GM11168 (cell line): ENCODE data around the gene FAM53A.

Source experiments
- in situ Hi-C: fragments of 300-500 bp; cut with MboI; formaldehyde crosslinking; loops from one replicate; pipeline ENCODE4 v1.12.0; 2022; ENCODE audit warnings: low sequenced_read_pairs; ENCODE audit not compliant: unreplicated experiment

FAM53A gene

DNA sequence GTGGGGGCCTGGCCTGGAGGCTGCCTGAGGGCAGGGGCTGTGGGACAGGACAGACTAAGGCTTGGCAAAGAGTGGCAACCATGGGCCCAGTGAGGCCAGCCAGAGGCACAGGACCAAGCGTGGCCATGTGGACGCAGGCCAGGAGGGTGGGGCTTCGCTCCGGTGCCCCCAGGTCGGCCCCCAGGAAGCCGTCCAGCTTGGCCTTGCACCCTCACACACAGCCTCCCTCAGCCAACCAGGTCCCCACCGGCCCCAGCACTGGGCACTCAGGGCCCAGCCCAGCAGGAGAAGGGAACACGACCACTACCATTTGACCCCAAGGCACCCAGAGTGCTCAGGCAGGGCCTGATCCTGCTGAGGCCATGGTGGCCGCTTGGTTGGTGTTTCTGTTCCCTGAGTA lies 57.2 kb downstream of the FAM53A start:
- in situ Hi-C loops = no loop called here

DNA sequence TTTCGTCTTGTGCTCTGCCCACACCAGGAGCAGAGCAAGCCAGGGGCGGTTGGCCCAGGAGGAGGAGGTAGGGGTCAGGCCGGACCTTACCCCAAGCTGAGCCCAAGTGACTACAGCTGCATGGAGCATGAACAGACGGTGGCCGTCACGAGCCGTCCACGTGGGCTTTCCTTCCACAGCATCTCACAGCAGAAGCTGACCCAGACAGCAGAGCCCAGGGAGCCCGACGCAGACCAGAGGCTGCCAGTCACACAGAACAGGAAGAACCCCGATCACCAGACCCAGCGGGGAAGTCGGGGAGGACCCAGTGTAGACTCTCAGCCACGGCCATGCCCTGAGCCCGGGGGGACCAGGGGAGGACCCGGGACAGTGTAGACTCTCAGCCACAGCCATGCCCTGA lies 58.0 kb downstream of the FAM53A start:
- in situ Hi-C loops = no loop called here

DNA sequence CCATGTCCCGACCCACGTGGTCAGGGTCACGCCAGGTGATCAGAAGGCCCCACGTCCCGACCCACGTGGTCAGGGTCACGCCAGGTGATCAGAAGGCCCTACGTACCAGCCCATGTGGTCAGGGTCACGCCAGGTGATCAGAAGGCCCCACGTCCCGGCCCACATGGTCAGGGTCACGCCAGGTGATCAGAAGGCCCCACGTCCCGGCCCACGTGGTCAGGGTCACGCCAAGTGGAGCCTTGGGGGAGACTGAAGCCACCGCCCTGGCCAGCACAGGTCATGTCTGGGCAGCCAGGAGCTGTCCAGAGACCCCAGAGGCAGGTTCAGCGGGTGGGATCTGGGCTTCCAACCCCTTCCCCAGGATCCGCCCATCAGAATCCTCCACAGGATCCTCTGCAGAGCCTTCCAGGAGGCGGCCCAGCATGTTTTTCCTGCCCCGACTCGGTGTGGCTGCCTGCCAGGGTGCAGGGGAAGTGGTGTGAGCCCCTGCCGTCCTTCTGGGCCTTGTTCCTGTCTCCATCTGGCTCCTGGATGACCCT lies 58.4 kb downstream of the FAM53A start:
- in situ Hi-C loops = no loop called here

DNA sequence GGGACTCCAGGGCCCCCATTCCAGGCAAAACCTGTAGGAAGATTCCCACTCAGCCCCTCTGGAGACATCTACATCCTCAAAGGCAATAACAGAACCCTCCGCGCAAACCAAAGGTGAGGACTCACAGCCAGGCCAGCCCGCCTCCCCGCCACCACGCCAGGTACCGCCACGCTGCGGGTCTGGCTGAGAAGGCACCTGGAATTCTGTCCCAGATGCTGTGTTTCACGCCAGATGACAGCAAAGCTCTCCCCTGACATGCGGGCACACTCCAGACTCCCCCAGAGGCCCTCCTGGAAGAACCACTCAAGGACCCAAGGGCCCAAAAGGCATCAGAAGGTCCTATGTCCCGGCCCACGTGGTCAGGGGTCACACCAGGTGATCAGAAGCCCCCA lies 59.6 kb downstream of the FAM53A start:
- in situ Hi-C loops = no loop called here

DNA sequence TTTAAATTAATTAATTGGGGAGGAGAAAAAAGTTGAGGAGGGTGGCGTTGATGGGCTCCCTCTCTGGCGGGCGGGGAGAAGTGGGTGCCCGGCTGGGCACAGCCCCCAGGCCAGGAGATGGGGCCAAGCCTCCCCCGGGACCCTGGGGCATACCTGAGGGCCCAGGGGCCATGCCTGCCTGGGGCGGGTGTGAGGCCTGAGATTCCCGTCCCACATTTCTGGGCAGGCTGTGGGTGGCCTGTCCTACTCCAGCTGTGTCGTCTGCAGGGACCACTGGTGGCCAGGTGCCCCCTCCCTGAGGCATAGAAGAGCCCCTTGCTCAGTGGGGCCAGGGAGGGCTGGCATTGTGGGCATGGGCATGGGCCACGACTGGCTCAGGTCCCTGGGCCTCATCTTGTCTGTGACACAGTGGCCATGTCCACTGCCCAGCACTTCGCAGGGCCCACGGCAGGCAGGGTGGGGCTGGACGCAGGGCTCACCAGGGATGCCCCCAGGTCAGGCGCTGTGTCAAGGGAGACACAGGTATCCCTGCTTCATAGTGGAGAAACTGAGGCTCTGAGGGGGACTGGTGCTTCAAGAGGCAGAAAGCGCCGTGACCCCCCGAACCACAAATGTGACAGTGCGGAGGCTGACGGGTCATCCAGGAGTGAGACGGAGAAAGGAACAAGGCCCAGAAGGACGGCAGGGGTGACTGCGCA lies 60.1 kb downstream of the FAM53A start:
- in situ Hi-C loops = no loop called here

DNA sequence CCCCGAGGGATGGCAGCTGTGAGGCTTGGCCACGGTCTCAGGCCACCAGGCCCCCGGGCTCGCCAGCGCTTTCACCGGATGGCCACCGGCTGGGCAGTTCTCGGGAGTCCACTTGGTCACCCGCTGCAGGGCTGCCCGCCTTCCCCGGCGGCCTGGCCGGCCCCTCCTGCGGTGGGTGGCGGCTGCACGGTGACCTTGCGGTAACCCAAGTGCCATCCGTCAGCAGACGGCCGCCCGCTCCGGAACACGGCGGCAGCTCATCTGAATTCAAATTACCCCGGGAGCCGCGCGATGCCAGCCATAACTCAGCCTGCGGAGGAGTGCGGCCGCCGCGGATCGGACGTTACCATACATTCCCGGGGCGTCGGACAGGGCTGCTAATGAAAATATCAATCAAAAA lies 60.7 kb downstream of the FAM53A start:
- in situ Hi-C loops = no loop called here

- in situ Hi-C loops = no loop called here
Observed at GRCh38 chr4:1622956-1623355, 61.2 kb downstream of the FAM53A start.

DNA sequence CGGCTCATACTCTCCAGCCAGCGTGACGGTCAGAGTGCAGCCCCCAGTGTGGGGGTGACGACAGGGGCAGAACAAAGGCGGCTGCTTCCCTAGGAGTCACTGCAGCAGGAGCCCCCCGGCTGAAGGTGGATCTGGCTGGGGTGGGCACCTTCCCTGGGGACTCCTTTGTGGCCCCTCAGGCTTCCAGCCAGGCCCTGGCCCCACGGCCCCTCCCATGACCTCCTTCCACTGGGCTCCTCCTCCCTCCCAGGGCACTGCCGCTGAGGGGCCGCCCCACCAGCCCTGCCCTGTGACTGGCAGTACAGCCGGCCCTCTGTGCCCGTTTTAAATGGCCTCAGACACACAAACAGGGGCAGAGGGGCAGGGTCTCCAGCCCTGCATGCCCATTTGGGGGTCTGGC lies 61.9 kb downstream of the FAM53A start:
- in situ Hi-C loops = no loop called here

GRCh38 chr4:1621526-1621925 lies 62.6 kb downstream of the FAM53A start:
- in situ Hi-C loops = no loop called here

DNA sequence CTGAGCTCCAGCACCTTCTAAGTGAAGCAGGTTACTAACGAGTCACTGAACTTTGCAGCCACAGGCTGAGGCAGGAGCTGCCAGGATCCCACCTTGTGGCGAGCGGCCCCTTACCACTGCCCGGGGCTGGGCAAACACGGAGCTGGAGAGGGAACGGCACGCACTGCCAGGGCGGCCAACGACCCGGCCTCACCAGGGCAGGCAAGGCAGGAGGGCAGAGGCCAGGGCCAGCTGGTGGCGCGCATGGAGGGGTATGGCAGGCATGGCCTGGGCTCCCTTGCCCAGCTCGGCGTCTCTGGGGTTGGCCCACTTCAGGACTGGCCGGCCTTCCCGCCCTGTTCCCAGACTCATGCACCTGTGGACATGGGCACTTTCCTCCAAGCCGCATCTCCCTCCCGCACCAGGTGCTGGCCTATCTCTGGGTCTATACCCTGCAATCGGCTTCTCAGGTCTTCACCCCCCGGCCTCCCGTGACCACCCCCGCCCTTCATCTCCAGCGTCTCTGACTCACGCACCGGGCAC lies 64.9 kb downstream of the FAM53A start:
- in situ Hi-C loops = no loop called here

- in situ Hi-C loops = no loop called here
Observed at GRCh38 chr4:1618438-1618837, 65.7 kb downstream of the FAM53A start.

DNA sequence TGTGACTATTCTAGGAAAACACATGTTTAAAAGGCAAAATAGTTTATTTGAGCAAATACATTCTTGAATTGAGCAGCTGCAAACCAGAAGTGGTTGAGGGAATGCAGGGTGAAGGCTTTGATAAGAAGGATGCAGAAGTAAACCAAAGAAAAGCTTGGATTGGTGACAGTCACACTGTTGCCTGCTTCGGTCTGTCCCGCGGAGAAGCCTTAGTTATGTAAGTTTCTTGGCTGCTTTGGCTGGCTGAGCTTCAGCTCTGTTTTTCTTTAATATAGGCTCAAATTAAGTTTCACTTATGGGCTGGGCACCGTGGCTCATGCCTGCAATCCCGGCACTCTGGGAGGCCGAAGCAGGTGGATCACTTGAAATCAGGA lies 67.6 kb downstream of the FAM53A start:
- in situ Hi-C loops = no loop called here

GRCh38 chr4:1615786-1616556 lies 68.1 kb downstream of the FAM53A start:
- in situ Hi-C loops = no loop called here

GRCh38 chr4:1614854-1615595 lies 69.1 kb downstream of the FAM53A start:
- in situ Hi-C loops = no loop called here

- in situ Hi-C loops = no loop called here
Observed at GRCh38 chr4:1614502-1614853, 69.6 kb downstream of the FAM53A start.

GRCh38 chr4:1614049-1614448 lies 70.1 kb downstream of the FAM53A start:
- in situ Hi-C loops = no loop called here

DNA sequence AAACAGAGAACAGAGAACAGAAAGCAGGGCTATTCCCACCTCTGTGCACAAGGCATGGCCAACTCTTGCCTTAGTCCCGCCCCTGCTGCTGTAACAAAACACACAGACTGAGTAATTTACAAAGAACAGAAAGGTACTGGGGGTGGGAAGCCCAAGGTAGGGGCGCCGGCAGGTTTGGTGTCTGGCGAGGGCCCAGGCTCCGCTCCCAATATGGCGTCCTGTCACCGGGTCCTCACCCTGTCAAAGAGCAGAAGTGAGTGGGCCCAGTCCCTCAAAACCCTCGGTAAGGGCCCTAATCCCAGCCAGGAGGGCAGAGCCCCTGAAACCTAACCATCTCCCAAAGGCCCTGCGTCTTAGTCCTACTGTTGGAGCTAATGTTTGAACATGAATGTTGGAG lies 71.0 kb downstream of the FAM53A start:
- in situ Hi-C loops = no loop called here

DNA sequence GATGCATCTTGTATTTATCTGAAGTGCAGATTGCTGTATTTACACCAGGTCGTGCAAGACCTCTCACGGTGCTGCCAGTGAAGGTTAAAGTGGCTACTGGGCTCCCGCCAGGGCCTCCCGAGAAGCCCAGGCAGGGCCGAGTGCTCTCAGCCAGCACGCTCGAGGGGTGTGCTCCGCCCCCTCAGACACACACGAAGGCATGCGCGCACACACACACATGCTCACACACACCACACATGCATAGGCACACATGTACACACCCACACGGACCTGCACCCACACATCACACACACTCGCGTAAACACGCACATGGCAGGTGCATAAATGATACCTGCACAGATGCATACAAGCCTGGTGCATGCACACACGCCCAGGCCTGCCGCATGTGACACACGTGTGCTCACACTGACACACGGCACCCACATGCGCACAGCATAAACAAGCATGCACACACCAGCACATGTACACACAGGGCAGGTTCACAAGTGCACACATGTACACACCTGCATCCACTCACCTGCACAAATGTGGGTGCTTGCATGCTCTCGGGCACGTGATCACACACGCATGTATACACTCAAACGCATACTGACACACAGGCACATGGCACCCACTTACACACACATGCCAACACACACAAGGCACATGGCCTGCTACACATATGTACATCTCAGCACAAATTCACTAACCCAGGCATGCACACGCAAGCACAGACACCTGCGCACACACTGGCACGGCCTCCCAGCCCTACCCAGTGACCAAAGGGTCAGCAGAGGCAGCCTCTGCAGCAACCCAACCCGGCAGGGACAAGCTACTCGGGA lies 71.6 kb downstream of the FAM53A start:
- in situ Hi-C loops = no loop called here

- in situ Hi-C loops = no loop called here
Observed at GRCh38 chr4:1611501-1611870, 72.6 kb downstream of the FAM53A start.

GRCh38 chr4:1610791-1611500 lies 73.2 kb downstream of the FAM53A start:
- in situ Hi-C loops = no loop called here
